ENCODE data around the gene CERK. TPM values are rescaled to one million over a fixed set of nuclear protein-coding genes. Genes with fewer than 3 reads are reported as not detected.
A peak's percentile ranks its signal among the peaks of the same experiment; 100 is the strongest.
"Not testable (repeated sequence)": the region's sequence is repeated elsewhere in the genome, so short reads cannot be mapped to it uniquely, and the experiment has no call there.

CERK gene
- total RNA-seq (2014; rRNA removed; shearing (Covaris generic)) = 87.7 and 92.7 TPM in 2 replicates

GRCh38 chr22:46737976-46738646, at the start of gene CERK:
TSS of gene CERK (minus strand) at chr22:46738252. CDS start at chr22:46738148, 104 bp downstream.
- peaks cover 15% of the 10 kb centered on the region; the same call in 1 of the 2 replicates for H3K4me1 ChIP-seq
- peak; percentile 87 for DNase-seq
- H3K9me3 ChIP-seq (replicated peaks) = no peaks in the 10 kb centered on the region
- H3K4me3 ChIP-seq = peak within 1 kb of the TSS; percentile 72
- H3K27me3 ChIP-seq = no peaks in the 10 kb centered on the region
- H3K27ac ChIP-seq = peak within 1 kb of the TSS; percentile 66
- H3K36me3 ChIP-seq = no peaks in the 10 kb centered on the region

- Histone ChIP-seq H3K27ac (no peak overlapping the region), H3K36me3 (0 out of 2 replicates have a peak, but pooled peaks cover 2% of the 10 kb centered on the region), H3K9me3 (replicated peaks) (no peaks in the 10 kb centered on the region), H3K4me3 (no peak overlapping the region), H3K27me3 (no peaks in the 10 kb centered on the region), H3K4me1 (no peaks in the 10 kb centered on the region)
- no peak for DNase-seq
Measured at GRCh38 chr22:46783721-46784120, 45.7 kb upstream of the CERK start.

GRCh38 chr22:46782200-46782599, 44.1 kb upstream of the CERK start:
- not testable (repeated sequence) for H3K27ac ChIP-seq; H3K4me1 ChIP-seq; H3K4me3 ChIP-seq; H3K36me3 ChIP-seq; H3K27me3 ChIP-seq; H3K9me3 ChIP-seq (replicated peaks); DNase-seq

- DNase-seq = no peak
- Histone ChIP-seq H3K27ac (no peak overlapping the region), H3K4me3 (no peak overlapping the region), H3K27me3 (no peaks in the 10 kb centered on the region), H3K9me3 (replicated peaks) (no peaks in the 10 kb centered on the region), H3K36me3 (0 out of 2 replicates have a peak, but pooled peaks cover 2% of the 10 kb centered on the region), H3K4me1 (no peaks in the 10 kb centered on the region)
Measured at GRCh38 chr22:46781291-46781690, 43.2 kb upstream of the CERK start.

- Histone ChIP-seq H3K27ac (no peak overlapping the region), H3K4me3 (no peak overlapping the region), H3K36me3 (0 out of 2 replicates have a peak, but pooled peaks cover 2% of the 10 kb centered on the region), H3K9me3 (replicated peaks) (no peaks in the 10 kb centered on the region), H3K4me1 (no peaks in the 10 kb centered on the region), H3K27me3 (no peaks in the 10 kb centered on the region)
- no peak for DNase-seq
Measured at GRCh38 chr22:46780453-46780852, 42.4 kb upstream of the CERK start.

- H3K4me1 ChIP-seq = peaks cover 5% of the 10 kb centered on the region
- no peak overlapping the region for H3K4me3 ChIP-seq
- H3K27me3 ChIP-seq = no peaks in the 10 kb centered on the region
- no peak overlapping the region for H3K27ac ChIP-seq
- 0 out of 2 replicates have a peak, but pooled peaks cover 2% of the 10 kb centered on the region for H3K36me3 ChIP-seq
- no peaks in the 10 kb centered on the region for H3K9me3 ChIP-seq (replicated peaks)
- DNase-seq = no peak
Measured at GRCh38 chr22:46779651-46780050, 41.6 kb upstream of the CERK start.

GRCh38 chr22:46779023-46779422, 41.0 kb upstream of the CERK start:
- Histone ChIP-seq H3K27ac (no peak overlapping the region), H3K27me3 (no peaks in the 10 kb centered on the region), H3K36me3 (0 out of 2 replicates have a peak, but pooled peaks cover 2% of the 10 kb centered on the region), H3K9me3 (replicated peaks) (no peaks in the 10 kb centered on the region), H3K4me1 (peaks cover 11% of the 10 kb centered on the region), H3K4me3 (no peak overlapping the region)
- no peak for DNase-seq

- H3K4me3 ChIP-seq = no peak overlapping the region
- no peaks in the 10 kb centered on the region for H3K36me3 ChIP-seq
- no peak overlapping the region for H3K27ac ChIP-seq
- no peaks in the 10 kb centered on the region for H3K9me3 ChIP-seq (replicated peaks)
- H3K27me3 ChIP-seq = no peaks in the 10 kb centered on the region
- H3K4me1 ChIP-seq = peaks cover 17% of the 10 kb centered on the region
- no peak for DNase-seq
Measured at GRCh38 chr22:46777609-46777970, 39.5 kb upstream of the CERK start.

GRCh38 chr22:46776876-46777608, 39.0 kb upstream of the CERK start:
- no peaks in the 10 kb centered on the region for H3K27me3 ChIP-seq
- H3K36me3 ChIP-seq = no peaks in the 10 kb centered on the region
- no peak overlapping the region for H3K4me3 ChIP-seq
- H3K9me3 ChIP-seq (replicated peaks) = no peaks in the 10 kb centered on the region
- H3K4me1 ChIP-seq = peaks cover 17% of the 10 kb centered on the region
- no peak overlapping the region for H3K27ac ChIP-seq
- no peak for DNase-seq

- no peak for DNase-seq
Measured at GRCh38 chr22:46775850-46776826, 38.1 kb upstream of the CERK start.

GRCh38 chr22:46774980-46775849, 37.2 kb upstream of the CERK start:
- Histone ChIP-seq H3K4me1 (peaks cover 25% of the 10 kb centered on the region), H3K4me3 (no peak overlapping the region), H3K27ac (no peak overlapping the region), H3K27me3 (no peaks in the 10 kb centered on the region), H3K36me3 (no peaks in the 10 kb centered on the region), H3K9me3 (replicated peaks) (no peaks in the 10 kb centered on the region)
- no peak for DNase-seq

More at GRCh38 chr22:46775850-46776826, 38.1 kb upstream of the CERK start:
- Histone ChIP-seq H3K27me3 (no peaks in the 10 kb centered on the region), H3K4me1 (peaks cover 18% of the 10 kb centered on the region), H3K36me3 (no peaks in the 10 kb centered on the region), H3K4me3 (no peak overlapping the region), H3K27ac (no peak overlapping the region), H3K9me3 (replicated peaks) (no peaks in the 10 kb centered on the region)

- H3K9me3 ChIP-seq (replicated peaks) = no peaks in the 10 kb centered on the region
- H3K4me1 ChIP-seq = peaks cover 32% of the 10 kb centered on the region
- H3K4me3 ChIP-seq = no peak overlapping the region
- peak overlapping the region; percentile 27; the same call in 1 of the 2 replicates for H3K27ac ChIP-seq
- no peaks in the 10 kb centered on the region for H3K27me3 ChIP-seq
- H3K36me3 ChIP-seq = no peaks in the 10 kb centered on the region
- no peak for DNase-seq
Measured at GRCh38 chr22:46774253-46774979, 36.4 kb upstream of the CERK start.

- H3K27me3 ChIP-seq = no peaks in the 10 kb centered on the region
- H3K4me3 ChIP-seq = no peak overlapping the region
- H3K4me1 ChIP-seq = peaks cover 35% of the 10 kb centered on the region
- H3K36me3 ChIP-seq = no peaks in the 10 kb centered on the region
- no peak overlapping the region for H3K27ac ChIP-seq
- DNase-seq = no peak
- H3K9me3 ChIP-seq (replicated peaks) = no peaks in the 10 kb centered on the region
Measured at GRCh38 chr22:46773076-46773475, 35.0 kb upstream of the CERK start.
